ENCODE results near the gene ERP29.
"Not testable (repeated sequence)": the region's sequence is repeated elsewhere in the genome, so short reads cannot be mapped to it uniquely, and the experiment has no call there.

ERP29 gene

DNA sequence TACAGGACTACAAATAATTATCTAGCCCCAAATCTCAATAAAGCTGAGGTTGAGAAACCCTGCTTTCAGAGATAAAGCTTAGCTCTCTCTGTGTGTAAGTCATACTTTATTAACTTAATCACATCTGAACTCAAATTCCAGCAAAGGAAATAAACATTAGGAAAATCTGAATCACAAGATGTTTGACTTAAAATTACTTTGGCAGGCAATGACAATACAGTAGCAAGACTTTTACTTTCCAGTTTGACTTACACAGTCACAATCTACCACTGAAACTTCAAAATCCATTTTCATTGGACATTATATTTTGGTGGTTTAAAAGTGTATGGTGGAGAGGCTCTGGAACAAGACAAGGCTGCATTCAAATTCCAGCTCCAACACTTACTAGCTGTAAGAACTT, 11.7 kb upstream of the ERP29 start:
- DNase-seq (ENCODE audit: low spot score), result no peak

DNA sequence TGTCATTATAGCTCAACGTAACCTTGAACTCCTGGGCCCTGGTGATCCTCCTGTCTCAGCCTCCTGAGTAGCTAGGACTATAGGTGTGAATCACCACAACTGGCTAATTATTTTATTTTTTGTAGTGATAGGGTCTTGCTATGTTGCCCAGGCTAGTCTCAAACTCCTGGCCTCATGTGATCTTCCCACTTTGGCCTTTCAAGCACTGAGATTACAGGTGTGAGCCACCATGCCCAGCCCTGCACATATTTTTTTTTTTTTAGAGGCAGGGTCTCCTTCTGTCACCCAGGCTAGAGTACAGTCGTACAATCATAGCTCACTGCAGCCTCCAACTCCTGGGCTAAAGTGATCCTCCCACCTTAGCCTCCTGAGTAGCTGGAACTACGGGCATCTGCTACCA, 9.2 kb upstream of the ERP29 start:
- DNase-seq (ENCODE audit: low spot score), result no peak

- DNase-seq (ENCODE audit: low spot score), result no peak
Observed at GRCh38 chr12:112005419-112006395, 7.5 kb upstream of the ERP29 start.

GRCh38 chr12:112007945-112008344, 5.3 kb upstream of the ERP29 start:
- DNase-seq (ENCODE audit: low spot score), result no peak

DNA sequence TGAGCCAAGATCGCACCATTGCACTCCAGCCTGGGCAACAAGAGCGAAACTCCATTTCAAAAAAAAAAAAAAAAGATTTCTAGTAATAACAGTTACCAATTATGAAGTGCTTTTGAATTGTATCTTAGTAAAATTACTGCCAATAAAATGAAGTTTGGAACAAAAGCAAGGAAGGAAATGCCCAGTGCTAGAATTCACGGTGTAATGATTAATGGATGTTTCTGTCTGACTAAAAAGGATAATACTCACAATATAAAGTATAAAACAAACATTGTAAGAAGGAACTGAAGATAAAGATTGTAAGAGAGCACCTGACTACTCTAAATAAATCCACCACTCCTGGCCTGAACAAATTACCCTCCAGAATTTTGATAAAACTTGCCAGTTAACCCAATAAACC, 4.3 kb upstream of the ERP29 start:
- no peak for DNase-seq (ENCODE audit: low spot score)

- not testable (repeated sequence) for DNase-seq (ENCODE audit: low spot score)
Observed at GRCh38 chr12:112009596-112009995, 3.6 kb upstream of the ERP29 start.

GRCh38 chr12:112010415-112011344, 2.5 kb upstream of the ERP29 start:
- no peak for DNase-seq (ENCODE audit: low spot score)

GRCh38 chr12:112011685-112012084, 1.5 kb upstream of the ERP29 start:
- DNase-seq (ENCODE audit: low spot score), result no peak

DNA sequence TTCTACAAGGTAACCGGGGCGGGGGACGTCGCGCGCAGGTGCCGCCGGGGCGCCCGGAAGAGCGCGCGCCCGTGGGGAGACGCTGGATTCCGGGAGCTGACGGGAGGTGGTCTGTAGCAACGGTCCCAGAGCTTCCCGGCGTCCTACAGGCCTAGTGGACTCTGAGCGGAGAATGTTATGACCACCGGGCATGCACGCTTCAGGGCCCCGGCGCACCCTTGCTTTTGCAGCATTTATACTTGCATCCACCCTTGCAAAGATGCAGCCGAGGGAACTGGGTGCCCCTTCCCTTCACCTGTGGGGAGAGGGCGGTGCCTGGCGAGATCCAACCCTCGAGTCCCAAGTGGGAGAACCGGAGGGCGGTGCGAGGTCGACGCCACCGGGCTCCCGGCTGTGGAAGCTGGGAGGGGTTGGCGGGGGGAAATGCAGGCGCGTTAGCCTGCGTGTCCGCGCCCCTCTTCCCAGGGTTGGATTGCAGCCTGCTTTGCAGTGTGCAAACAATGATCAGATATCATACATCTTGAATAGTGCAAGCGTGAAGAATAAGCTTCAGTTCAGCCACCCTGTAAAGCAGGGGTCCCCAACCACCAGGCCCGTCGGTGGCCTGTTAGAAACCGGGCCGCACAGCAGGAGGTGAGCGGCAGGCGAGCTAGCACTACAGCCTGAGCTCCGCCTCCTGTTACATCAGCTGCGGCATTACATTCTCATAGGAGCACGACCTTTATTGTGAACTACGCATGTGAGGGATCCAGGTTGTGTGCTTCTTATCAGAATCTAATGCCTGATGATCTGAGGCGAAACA, 576 bp downstream of the ERP29 start:
- peak; percentile 71 for DNase-seq (ENCODE audit: low spot score)

GRCh38 chr12:112015938-112016337, 2.7 kb downstream of the ERP29 start:
- DNase-seq (ENCODE audit: low spot score), result no peak

DNA sequence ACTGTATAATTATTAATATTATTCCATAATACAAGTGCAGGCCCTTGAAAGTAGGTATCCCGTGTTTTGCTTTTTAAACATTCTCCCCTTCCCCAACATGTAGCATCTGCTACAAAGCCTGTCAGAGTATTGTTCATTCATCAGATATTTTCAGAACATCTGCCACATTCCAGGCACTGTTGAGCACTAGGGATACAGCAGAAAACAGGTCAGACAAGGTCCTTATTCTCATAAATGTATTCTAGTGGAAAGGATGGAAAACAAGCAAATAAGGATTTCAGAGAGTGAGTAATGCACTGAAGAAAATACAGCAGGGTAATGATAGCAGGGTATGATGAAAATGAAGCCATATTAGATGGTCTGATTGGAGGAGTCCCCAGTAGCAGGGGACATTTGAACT, 3.8 kb downstream of the ERP29 start:
- DNase-seq (ENCODE audit: low spot score), result no peak

- DNase-seq (ENCODE audit: low spot score), result no peak
Observed at GRCh38 chr12:112018571-112019237, 5.5 kb downstream of the ERP29 start.

- no peak for DNase-seq (ENCODE audit: low spot score)
Observed at GRCh38 chr12:112020947-112021457, 7.8 kb downstream of the ERP29 start.

- DNase-seq (ENCODE audit: low spot score), result no peak
Observed at GRCh38 chr12:112022241-112023016, 9.2 kb downstream of the ERP29 start.

- no peak for DNase-seq (ENCODE audit: low spot score)
Observed at GRCh38 chr12:112023759-112024396, 10.7 kb downstream of the ERP29 start.

- no peak for DNase-seq (ENCODE audit: low spot score)
Observed at GRCh38 chr12:112025808-112026375, 12.7 kb downstream of the ERP29 start.

- no peak for DNase-seq (ENCODE audit: low spot score)
Observed at GRCh38 chr12:112029301-112029700, 16.1 kb downstream of the ERP29 start.

GRCh38 chr12:112031472-112031871, 18.2 kb downstream of the ERP29 start:
- peak; percentile 26 for DNase-seq (ENCODE audit: low spot score)

GRCh38 chr12:112032292-112032691, 19.1 kb downstream of the ERP29 start:
- DNase-seq (ENCODE audit: low spot score), result no peak
